Measurements from ENCODE around the gene RANBP10.

Gene RANBP10

DNA sequence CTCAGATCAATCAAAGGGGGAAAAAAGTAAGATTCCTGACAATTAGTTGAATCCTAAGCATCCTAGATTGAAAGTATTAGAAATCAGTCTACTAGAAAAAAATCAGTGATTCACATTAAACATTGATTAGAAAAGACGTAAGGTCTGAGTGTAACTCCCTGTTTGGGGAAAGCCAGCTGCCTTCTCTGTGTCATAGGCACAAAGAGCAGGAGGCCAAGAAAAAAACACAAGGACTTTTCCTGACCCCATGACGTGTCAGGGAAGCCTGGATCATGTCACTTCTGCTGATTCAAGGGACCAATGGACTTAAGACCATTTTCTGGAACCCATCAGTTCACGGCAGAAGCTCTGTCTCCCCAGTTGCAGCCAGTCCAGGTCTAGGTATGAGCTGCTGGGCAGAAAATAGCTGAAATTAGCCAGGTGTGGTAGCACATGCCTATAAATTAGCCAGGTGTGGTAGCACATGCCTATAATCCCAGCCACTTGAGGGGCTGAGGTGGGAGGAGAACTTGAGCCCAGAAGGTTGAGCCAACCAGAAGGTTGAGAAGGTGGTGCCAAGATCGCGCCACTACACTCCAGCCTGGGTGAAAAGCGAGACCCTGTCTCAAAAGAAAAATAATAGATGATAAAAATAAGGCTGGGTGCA, 35.9 kb downstream of the RANBP10 start:
- TF ChIP-seq, protein P1, sequence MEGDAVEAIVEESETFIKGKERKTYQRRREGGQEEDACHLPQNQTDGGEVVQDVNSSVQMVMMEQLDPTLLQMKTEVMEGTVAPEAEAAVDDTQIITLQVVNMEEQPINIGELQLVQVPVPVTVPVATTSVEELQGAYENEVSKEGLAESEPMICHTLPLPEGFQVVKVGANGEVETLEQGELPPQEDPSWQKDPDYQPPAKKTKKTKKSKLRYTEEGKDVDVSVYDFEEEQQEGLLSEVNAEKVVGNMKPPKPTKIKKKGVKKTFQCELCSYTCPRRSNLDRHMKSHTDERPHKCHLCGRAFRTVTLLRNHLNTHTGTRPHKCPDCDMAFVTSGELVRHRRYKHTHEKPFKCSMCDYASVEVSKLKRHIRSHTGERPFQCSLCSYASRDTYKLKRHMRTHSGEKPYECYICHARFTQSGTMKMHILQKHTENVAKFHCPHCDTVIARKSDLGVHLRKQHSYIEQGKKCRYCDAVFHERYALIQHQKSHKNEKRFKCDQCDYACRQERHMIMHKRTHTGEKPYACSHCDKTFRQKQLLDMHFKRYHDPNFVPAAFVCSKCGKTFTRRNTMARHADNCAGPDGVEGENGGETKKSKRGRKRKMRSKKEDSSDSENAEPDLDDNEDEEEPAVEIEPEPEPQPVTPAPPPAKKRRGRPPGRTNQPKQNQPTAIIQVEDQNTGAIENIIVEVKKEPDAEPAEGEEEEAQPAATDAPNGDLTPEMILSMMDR (IDR thresholded peaks at IDR 0.05; ENCODE audit: borderline replicate concordance, insufficient read depth, low read depth, low read length), result no peak
- no peak overlapping the region for H3K4me3 ChIP-seq (ENCODE audit: low read depth, low read length)

DNA sequence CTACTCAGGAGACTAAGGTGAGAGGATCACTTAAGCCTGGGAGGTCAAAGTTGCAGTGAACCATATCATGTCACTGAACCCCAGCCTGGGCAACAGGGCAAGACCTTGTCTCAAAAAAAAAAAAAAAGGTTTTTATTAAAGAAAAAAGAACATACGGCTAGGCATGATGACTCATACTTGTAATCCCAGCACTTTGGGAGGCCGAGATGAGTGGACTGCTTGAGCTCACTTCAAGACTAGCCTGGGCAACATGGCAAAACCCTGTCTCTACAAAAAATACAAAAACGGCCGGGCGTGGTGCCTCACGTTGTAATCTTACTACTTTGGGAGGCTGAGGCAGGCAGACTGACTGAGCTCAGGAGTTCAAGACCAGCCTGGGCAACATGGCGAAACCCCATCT, 38.4 kb downstream of the RANBP10 start:
- no peak overlapping the region for H3K4me3 ChIP-seq (ENCODE audit: low read depth, low read length)
- TF ChIP-seq, protein P1 (IDR thresholded peaks at IDR 0.05; ENCODE audit: borderline replicate concordance, insufficient read depth, low read depth, low read length), result no peak

DNA sequence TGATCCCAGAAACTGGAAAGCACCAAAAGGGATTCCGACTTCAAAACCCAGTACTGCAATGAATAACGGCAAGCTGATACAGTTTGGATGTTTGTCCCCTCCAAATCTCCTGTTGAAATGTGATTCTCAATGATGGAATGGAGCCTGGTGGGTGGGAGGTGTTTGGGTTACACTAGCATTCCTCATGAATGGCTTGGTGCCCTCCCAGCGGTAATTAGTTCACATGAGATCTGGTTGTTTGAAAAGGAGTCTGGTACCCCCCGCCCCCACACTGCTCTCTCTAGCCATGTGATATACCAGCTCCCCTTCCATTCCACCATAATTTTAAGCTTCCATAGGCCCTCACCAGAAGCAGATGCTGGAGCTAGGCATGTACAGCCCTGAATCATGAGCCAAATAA, 40.1 kb downstream of the RANBP10 start:
- H3K4me3 ChIP-seq (ENCODE audit: low read depth, low read length), result no peak overlapping the region
- TF ChIP-seq, protein P1 (IDR thresholded peaks at IDR 0.05; ENCODE audit: borderline replicate concordance, insufficient read depth, low read depth, low read length), result no peak

DNA sequence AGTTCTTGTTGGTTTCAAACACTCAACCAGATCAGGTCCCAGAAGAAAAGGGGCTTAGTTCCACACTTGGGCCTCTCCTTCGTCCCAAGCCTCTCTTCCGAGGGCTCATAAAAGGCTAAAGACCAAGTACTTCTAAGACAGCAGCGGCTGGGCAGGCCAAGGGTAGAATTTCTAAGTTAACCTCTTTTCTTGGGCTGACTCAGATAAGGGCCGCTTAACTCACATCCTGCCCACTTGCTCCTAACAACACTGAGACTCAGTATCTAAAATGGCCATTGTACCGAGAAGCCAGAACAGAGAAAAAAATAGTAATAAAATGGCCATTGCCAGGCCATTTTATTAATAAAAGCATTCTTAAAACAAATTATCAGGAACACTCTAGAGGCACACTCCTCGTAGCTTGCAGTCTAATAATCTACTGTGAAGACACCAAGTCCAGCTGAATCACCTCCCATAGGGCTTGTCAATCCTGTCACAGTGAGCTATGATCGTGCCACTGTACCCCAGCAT, 42.1 kb downstream of the RANBP10 start:
- TF ChIP-seq, protein P1 (IDR thresholded peaks at IDR 0.05; ENCODE audit: borderline replicate concordance, insufficient read depth, low read depth, low read length), result no peak
- H3K4me3 ChIP-seq (ENCODE audit: low read depth, low read length), result no peak overlapping the region

DNA sequence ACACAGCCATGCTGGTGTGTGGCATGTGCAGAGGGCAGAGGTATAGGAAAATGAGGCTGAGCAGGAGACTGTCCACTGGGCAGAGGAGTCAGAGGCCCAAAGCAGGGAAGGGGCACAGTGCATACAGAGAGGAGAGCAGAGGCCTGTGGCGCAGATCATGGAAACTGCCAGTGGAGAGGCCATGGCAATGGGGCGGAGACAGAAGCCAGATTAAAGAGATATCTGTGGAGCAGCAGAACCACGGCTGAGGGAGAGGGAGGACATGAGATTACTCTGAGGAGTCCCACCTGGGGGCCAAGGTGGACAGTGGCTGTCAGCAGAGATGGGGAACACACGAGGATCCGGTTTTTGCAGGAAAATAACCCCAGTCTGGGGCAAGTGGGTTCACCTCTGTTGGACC, 43.3 kb downstream of the RANBP10 start:
- TF ChIP-seq, protein P1 (IDR thresholded peaks at IDR 0.05; ENCODE audit: borderline replicate concordance, insufficient read depth, low read depth, low read length), result no peak
- H3K4me3 ChIP-seq (ENCODE audit: low read depth, low read length), result no peak overlapping the region

DNA sequence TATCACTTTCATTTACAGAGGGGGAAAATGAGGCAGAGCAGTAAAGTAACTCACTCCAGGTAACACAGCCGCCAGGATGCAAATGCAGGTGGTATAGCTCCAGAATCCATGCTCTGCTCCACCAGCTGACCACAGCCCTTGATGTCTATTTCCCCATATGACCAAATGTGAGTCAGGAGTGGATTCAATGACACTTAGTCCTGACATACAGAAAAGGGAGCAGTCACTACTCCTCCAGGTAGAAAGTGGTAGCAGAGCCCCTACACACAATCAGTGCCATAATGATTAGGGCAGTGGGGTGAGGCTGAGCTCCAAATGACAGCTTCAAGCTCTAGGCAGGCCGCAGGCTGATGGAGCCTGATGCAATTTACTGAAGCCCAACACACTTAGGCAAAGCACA, 44.0 kb downstream of the RANBP10 start:
- TF ChIP-seq, protein P1 (IDR thresholded peaks at IDR 0.05; ENCODE audit: borderline replicate concordance, insufficient read depth, low read depth, low read length), result no peak
- H3K4me3 ChIP-seq (ENCODE audit: low read depth, low read length), result no peak overlapping the region

DNA sequence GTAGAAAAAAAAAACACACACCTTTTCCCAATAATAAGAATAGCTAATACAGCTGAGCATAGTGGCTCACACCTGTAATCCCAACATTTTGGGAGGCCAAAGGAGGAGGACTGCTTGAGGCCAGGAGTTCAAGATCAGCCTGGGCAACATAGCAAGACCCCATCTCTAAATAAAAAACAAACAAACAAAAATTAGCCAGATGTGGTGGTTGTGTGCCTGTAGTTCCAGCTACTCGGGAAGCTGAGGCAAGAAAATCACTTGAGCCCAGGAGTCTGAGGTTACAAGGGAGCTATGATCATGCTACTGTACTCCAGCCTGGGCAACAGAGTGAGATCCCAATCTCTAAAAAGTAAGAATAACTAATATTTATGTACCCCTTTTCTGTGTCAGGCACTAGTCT, 44.4 kb downstream of the RANBP10 start:
- TF ChIP-seq, protein P1 (IDR thresholded peaks at IDR 0.05; ENCODE audit: borderline replicate concordance, insufficient read depth, low read depth, low read length), result no peak

More for the DNA sequence above, 44.4 kb downstream of the RANBP10 start:
- no peak overlapping the region for H3K4me3 ChIP-seq (ENCODE audit: low read depth, low read length)
